ENCODE results near the gene STN1. TPM values are rescaled to one million over a fixed set of nuclear protein-coding genes. Genes with fewer than 3 reads are reported as not detected.

The STN1 gene
- total RNA-seq, 3 donors from 2014 or later, result 23.8 to 31.2 (median 25.2) TPM

DNA sequence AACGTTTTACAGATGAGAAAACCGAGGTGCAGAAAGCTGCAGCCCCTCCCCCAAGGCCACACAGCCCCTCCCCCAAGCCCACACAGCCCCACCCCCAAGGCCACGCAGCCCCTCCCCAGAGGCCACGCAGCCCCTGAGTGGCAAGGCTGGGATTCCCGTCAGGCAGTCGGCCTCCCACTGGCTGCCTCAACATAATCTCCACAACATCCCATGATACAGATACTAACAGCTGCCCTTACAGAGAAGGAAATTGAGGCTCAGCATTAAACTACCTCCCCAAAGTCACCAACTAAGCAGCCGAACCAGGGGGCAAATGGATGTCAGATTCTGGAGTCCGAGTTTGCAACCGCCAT is 78.5 kb downstream of the STN1 start:
- Histone ChIP-seq H3K4me1 (peaks cover 10 to 19% of the 10 kb centered on the region in 2 donors), H3K9me3 (no peaks in the 10 kb centered on the region), H3K27ac (no peak overlapping the region), H3K36me3 (no peaks in the 10 kb centered on the region), H3K27me3 (no peaks in the 10 kb centered on the region), H3K4me3 (no peak overlapping the region)
- no peak for DNase-seq (ENCODE audit: low spot score in 2 of 2)
- intact Hi-C loops (cut with DNase I; ENCODE audit: low total_unique reads), result no loop called here
- TF ChIP-seq POLR2AphosphoS5 (IDR thresholded peaks at IDR 0.05) (no peak), POLR2A (IDR thresholded peaks at IDR 0.05) (no peak)
- TF ChIP-seq, protein P1, sequence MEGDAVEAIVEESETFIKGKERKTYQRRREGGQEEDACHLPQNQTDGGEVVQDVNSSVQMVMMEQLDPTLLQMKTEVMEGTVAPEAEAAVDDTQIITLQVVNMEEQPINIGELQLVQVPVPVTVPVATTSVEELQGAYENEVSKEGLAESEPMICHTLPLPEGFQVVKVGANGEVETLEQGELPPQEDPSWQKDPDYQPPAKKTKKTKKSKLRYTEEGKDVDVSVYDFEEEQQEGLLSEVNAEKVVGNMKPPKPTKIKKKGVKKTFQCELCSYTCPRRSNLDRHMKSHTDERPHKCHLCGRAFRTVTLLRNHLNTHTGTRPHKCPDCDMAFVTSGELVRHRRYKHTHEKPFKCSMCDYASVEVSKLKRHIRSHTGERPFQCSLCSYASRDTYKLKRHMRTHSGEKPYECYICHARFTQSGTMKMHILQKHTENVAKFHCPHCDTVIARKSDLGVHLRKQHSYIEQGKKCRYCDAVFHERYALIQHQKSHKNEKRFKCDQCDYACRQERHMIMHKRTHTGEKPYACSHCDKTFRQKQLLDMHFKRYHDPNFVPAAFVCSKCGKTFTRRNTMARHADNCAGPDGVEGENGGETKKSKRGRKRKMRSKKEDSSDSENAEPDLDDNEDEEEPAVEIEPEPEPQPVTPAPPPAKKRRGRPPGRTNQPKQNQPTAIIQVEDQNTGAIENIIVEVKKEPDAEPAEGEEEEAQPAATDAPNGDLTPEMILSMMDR (IDR thresholded peaks at IDR 0.05), result no peak

DNA sequence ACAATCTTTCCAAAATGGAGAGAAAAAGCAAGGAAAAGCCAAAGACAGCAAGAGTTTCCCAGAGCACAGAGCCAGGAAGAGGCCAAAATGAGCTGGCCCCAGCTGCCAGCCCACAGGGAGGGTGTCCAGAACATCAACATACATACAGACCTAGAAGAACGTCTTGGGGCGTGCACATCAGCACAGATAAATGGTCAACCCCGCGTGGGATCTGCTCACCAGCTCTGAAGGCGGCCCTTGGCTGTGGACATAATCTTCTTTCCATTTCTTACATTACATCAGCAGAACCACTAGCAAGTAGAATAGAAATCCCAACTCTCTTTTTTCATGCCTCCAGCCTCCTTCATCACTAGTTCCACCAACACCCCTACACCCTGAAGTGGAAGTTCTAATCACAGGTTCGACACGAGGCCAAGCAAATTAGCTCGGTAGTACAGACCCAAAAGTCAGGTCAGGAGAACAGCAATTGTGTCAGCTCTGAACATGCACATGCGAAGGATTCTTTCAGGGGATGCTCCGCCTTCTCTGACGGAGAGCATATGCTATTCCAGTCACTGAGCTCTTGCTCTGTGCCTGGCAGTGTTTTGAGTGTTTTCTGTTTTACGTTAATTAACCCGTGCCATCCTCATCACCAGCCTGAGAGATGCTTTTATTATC is 79.0 kb downstream of the STN1 start:
- no peaks in the 10 kb centered on the region for H3K36me3 ChIP-seq
- H3K9me3 ChIP-seq, result no peaks in the 10 kb centered on the region
- no peak for TF ChIP-seq POLR2A (IDR thresholded peaks at IDR 0.05)
- no peak for TF ChIP-seq POLR2AphosphoS5 (IDR thresholded peaks at IDR 0.05)
- TF ChIP-seq, protein P1 (IDR thresholded peaks at IDR 0.05), result no peak
- intact Hi-C loops (cut with DNase I; ENCODE audit: low total_unique reads), result no loop called here
- no peak overlapping the region for H3K4me3 ChIP-seq
- no peaks in the 10 kb centered on the region for H3K27me3 ChIP-seq
- no peak for DNase-seq (ENCODE audit: low spot score in 2 of 2)
- peaks cover 5 to 17% of the 10 kb centered on the region in 2 donors for H3K4me1 ChIP-seq
- no peak overlapping the region for H3K27ac ChIP-seq

DNA sequence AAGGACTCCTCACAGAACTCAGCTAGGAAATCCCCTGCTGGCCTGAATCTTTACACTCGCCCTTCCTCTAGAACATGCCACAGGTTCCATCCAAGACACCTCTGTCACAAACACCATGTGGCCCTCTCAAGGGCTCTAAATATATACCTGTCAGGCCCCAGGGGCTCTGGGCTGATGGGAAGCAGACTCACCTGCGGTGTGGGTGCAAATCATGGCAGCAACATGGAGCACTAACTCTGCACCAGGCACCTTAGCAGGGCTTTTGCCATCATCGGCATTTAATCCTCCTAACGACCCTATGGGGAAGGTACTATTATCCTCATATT is 80.0 kb downstream of the STN1 start:
- Histone ChIP-seq H3K27ac (no peak overlapping the region), H3K27me3 (no peaks in the 10 kb centered on the region), H3K4me3 (no peak overlapping the region), H3K9me3 (no peaks in the 10 kb centered on the region), H3K36me3 (no peaks in the 10 kb centered on the region), H3K4me1 (peaks cover 0 to 15% of the 10 kb centered on the region in 2 donors)
- intact Hi-C loops (cut with DNase I; ENCODE audit: low total_unique reads), result no loop called here
- DNase-seq (ENCODE audit: low spot score in 2 of 2), result no peak
- TF ChIP-seq POLR2A (IDR thresholded peaks at IDR 0.05) (no peak), POLR2AphosphoS5 (IDR thresholded peaks at IDR 0.05) (no peak)
- TF ChIP-seq, protein P1 (IDR thresholded peaks at IDR 0.05), result no peak

DNA sequence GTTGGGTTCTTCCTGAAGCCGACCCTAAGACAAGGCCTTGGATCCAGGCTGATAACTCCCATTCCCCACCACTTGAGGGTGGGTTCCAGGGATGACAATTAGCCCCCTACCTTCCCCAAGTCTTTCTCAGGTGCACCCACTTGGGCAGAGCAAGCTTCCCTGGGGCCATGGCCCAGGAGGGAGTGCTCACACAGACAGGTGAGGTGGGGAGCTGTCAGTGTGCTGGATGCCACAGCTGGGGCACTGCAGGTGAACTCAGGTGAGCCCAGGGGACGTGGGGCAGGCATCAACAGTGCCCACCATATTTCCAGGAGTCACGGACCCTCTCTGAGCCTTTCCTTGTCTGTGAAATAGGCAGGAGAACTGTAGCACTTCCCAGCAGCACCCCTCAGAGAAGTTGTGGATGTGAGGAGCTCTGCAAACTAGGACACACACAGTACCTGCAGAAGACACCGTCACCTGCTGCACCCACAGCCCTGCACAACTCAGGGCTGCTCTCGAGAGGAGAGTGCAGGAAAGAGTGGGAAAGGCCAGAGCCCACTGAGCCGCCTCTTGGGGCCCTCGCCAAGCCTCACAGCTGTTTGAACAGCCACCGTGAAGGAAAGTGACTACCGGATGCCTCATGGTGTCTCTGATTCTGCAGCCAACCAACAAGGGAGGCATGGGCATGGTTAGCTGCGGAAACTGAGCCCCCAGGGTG is 80.5 kb downstream of the STN1 start:
- peaks cover 0 to 15% of the 10 kb centered on the region in 2 donors for H3K4me1 ChIP-seq
- no peak overlapping the region for H3K27ac ChIP-seq
- no peak overlapping the region for H3K4me3 ChIP-seq
- peaks cover 0 to 5% of the 10 kb centered on the region in 2 donors for H3K9me3 ChIP-seq
- no peaks in the 10 kb centered on the region for H3K36me3 ChIP-seq
- H3K27me3 ChIP-seq, result no peaks in the 10 kb centered on the region
- no peak for DNase-seq (ENCODE audit: low spot score in 2 of 2)
- TF ChIP-seq POLR2AphosphoS5 (IDR thresholded peaks at IDR 0.05) (no peak), POLR2A (IDR thresholded peaks at IDR 0.05) (no peak)
- TF ChIP-seq, protein P1 (IDR thresholded peaks at IDR 0.05), result no peak
- intact Hi-C loops (cut with DNase I; ENCODE audit: low total_unique reads), result no loop called here

DNA sequence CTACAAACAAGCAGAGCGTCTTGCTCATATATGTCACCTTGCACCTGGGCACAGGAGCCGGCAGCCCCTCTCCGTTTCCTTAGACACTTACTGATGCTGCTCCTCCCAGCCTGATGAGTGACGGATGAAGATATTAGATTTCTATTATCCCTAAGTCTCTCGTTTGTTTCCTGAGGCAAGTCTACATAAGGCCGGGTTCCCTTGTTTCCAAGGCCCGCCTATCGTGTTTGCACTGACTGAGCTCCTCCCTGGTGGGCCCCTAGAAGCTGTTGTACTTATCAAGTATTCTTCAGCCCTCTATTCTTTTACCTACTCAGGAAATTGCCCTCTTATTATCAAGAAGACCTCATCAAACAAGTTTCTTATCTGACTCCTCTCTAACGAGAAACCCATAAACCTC is 81.1 kb downstream of the STN1 start:
- H3K9me3 ChIP-seq, result peaks cover 0 to 6% of the 10 kb centered on the region in 2 donors
- TF ChIP-seq POLR2A (IDR thresholded peaks at IDR 0.05), result no peak
- no peak for TF ChIP-seq POLR2AphosphoS5 (IDR thresholded peaks at IDR 0.05)
- TF ChIP-seq, protein P1 (IDR thresholded peaks at IDR 0.05), result no peak
- H3K4me1 ChIP-seq, result peaks cover 0 to 15% of the 10 kb centered on the region in 2 donors
- intact Hi-C loops (cut with DNase I; ENCODE audit: low total_unique reads), result no loop called here
- no peaks in the 10 kb centered on the region for H3K27me3 ChIP-seq
- H3K4me3 ChIP-seq, result no peak overlapping the region
- no peaks in the 10 kb centered on the region for H3K36me3 ChIP-seq
- no peak for DNase-seq (ENCODE audit: low spot score in 2 of 2)
- H3K27ac ChIP-seq, result no peak overlapping the region
